Duodenal mucosa (tissue), 2 donors: ENCODE measurements around the gene PPIP5K1.
A peak's percentile ranks its signal among the peaks of the same experiment; 100 is the strongest.

Experiments
- H3K27ac ChIP-seq: one replicate; pipeline ENCODE4 v1.7.0; 2013; ENCODE audit warnings: low read depth, low read length
- H3K27me3 ChIP-seq, 2 donors: one replicate each; pipeline ENCODE4 v1.7.0; 2013; ENCODE audit warnings: low read length in 2 of 2, control low read depth in 1 of 2; ENCODE audit not compliant: insufficient read depth in 2 of 2, control insufficient read depth in 1 of 2
- H3K36me3 ChIP-seq, 2 donors: one replicate each; pipeline ENCODE4 v1.7.0; 2013; ENCODE audit warnings: low read length in 2 of 2, control low read depth in 1 of 2; ENCODE audit not compliant: insufficient read depth in 2 of 2, control insufficient read depth in 1 of 2
- H3K4me1 ChIP-seq, 2 donors: one replicate each; pipeline ENCODE4 v1.7.0; 2013; ENCODE audit warnings: low read length in 2 of 2, control low read depth in 1 of 2; ENCODE audit not compliant: insufficient read depth in 2 of 2, control insufficient read depth in 1 of 2
- H3K4me3 ChIP-seq, 2 donors: one replicate each; pipeline ENCODE4 v1.7.0; 2013; ENCODE audit warnings: low read length in 2 of 2, low read depth in 1 of 2
- H3K9ac ChIP-seq, 2 donors: one replicate each; pipeline ENCODE4 v1.7.0; 2013; ENCODE audit warnings: low read length in 2 of 2, low read depth in 1 of 2
- H3K9me3 ChIP-seq, 2 donors: one replicate each; pipeline ENCODE4 v1.7.0; 2013; ENCODE audit warnings: low read length in 2 of 2, control low read depth in 1 of 2; ENCODE audit not compliant: control insufficient read depth in 1 of 2

PPIP5K1 gene

GRCh38 chr15:43492266-43492665 lies 97.7 kb downstream of the PPIP5K1 start:
- Histone ChIP-seq H3K9ac (peak overlapping the region; percentile 58 to 67), H3K27ac (no peak overlapping the region), H3K27me3 (no peaks in the 10 kb centered on the region)

GRCh38 chr15:43489191-43489590 lies 100.8 kb downstream of the PPIP5K1 start:
- Histone ChIP-seq H3K27me3 (no peaks in the 10 kb centered on the region), H3K4me1 (peaks cover 16 to 23% of the 10 kb centered on the region in 2 donors), H3K4me3 (no peak overlapping the region), H3K36me3 (peaks cover 0 to 7% of the 10 kb centered on the region in 2 donors), H3K9me3 (no peaks in the 10 kb centered on the region), H3K27ac (no peak overlapping the region), H3K9ac (no peak overlapping the region)

More at GRCh38 chr15:43492266-43492665, 97.7 kb downstream of the PPIP5K1 start:
- Histone ChIP-seq H3K4me1 (peaks cover 16 to 23% of the 10 kb centered on the region in 2 donors), H3K4me3 (peak overlapping the region; percentile 89 to 96), H3K9me3 (no peaks in the 10 kb centered on the region), H3K36me3 (peaks cover 0 to 7% of the 10 kb centered on the region in 2 donors)

GRCh38 chr15:43488790-43489189 lies 101.2 kb downstream of the PPIP5K1 start:
- Histone ChIP-seq H3K27ac (no peak overlapping the region), H3K9me3 (no peaks in the 10 kb centered on the region), H3K27me3 (no peaks in the 10 kb centered on the region), H3K36me3 (peaks cover 0 to 7% of the 10 kb centered on the region in 2 donors), H3K9ac (no peak overlapping the region), H3K4me3 (no peak overlapping the region), H3K4me1 (peaks cover 16 to 22% of the 10 kb centered on the region in 2 donors)

- Histone ChIP-seq H3K9me3 (no peaks in the 10 kb centered on the region), H3K27me3 (no peaks in the 10 kb centered on the region), H3K4me3 (no peak overlapping the region), H3K36me3 (peaks cover 0 to 7% of the 10 kb centered on the region in 2 donors), H3K27ac (no peak overlapping the region), H3K9ac (no peak overlapping the region), H3K4me1 (peaks cover 11 to 16% of the 10 kb centered on the region in 2 donors)
These were observed 102.6 kb downstream of the PPIP5K1 start for GRCh38 chr15:43487271-43487895.

- H3K36me3 ChIP-seq = peaks cover 6 to 16% of the 10 kb centered on the region in 2 donors
- no peaks in the 10 kb centered on the region for H3K9me3 ChIP-seq
- H3K27me3 ChIP-seq = no peaks in the 10 kb centered on the region
- H3K4me3 ChIP-seq = no peak overlapping the region
- H3K27ac ChIP-seq = no peak overlapping the region
- no peak overlapping the region for H3K9ac ChIP-seq
- H3K4me1 ChIP-seq = peaks cover 6% of the 10 kb centered on the region in 2 donors
These were observed 105.6 kb downstream of the PPIP5K1 start for GRCh38 chr15:43484455-43484854.
